Left lung (tissue), 10 donors: ENCODE measurements around the gene SEPTIN2. TPM values are rescaled to one million over a fixed set of nuclear protein-coding genes. Genes with fewer than 3 reads are reported as not detected.
"Not testable (repeated sequence)": the region's sequence is repeated elsewhere in the genome, so short reads cannot be mapped to it uniquely, and the experiment has no call there.

Source experiments
- ATAC-seq: fragments of 200-7000 bp; cut with Tn5 transposase; one replicate; pipeline ENCODE4 v1.9.1; 2020; ENCODE audit warnings: moderate library complexity
- DNase-seq, 4 donors: peaks; one replicate each; pipeline ENCODE4 v3.0.0-alpha.2; 2013 to 2020
- H3K27ac ChIP-seq, 2 donors: fragments of 200-600 bp; sonication (generic) in 1 of 2; one replicate each; pipeline versions ENCODE4 v1.5.0 to v1.8.0; 2020 to 2021
- H3K27me3 ChIP-seq, 2 donors: fragments of 200-600 bp; sonication (generic) in 1 of 2; one replicate each; pipeline versions ENCODE4 v1.5.0 to v1.8.0; 2020 to 2021
- H3K36me3 ChIP-seq, 2 donors: fragments of 200-600 bp; sonication (generic) in 1 of 2; one replicate each; pipeline versions ENCODE4 v1.5.0 to v1.8.0; 2020 to 2021
- H3K4me1 ChIP-seq, 2 donors: fragments of 200-600 bp; one replicate each; pipeline ENCODE4 v1.8.0; 2021
- H3K4me3 ChIP-seq, 2 donors: fragments of 200-600 bp; sonication (generic) in 1 of 2; one replicate each; pipeline versions ENCODE4 v1.5.0 to v1.8.0; 2020 to 2021; ENCODE audit warnings: mild to moderate bottlenecking in 1 of 2
- H3K9me3 ChIP-seq, 2 donors: fragments of 200-600 bp; sonication (generic) in 1 of 2; one replicate each; pipeline versions ENCODE4 v1.5.0 to v1.8.0; 2020 to 2021
- CTCF ChIP-seq, 2 donors: fragments of 200-600 bp; sonication (generic) in 1 of 2; IDR thresholded peaks; one replicate each; pipeline versions ENCODE4 v1.5.0 to v1.8.0; 2021; ENCODE audit warnings: antibody characterized with exemption in 2 of 2
- intact Hi-C, 2 donors: fragments of 100-400 bp; cut with DNase I; formaldehyde crosslinking; loops; one replicate each; pipeline versions ENCODE4 v1.11.2 to v1.14.2; 2022
- polyA plus RNA-seq, 6 donors: library from polyadenylated mRNA; unstranded; fragments of 120-200 nt; gene quantifications; one replicate each; pipeline ENCODE4 v1.2.1, GENCODE V29; 2013; ENCODE audit not compliant: insufficient read length in 6 of 6
- total RNA-seq, 2 donors: library from RNA; stranded (reverse); fragmentation: NEBNext Ultra II Directional; extraction: Animal tissue kit (Norgen Biotek cat#: 25700); gene quantifications; one replicate each; pipeline ENCODE4 v1.2.1, GENCODE V29; 2021
- donor health status: DM: no; HTN: yes; CAD: no.
- donor health status: DM: no; HTN: no; CAD: no.

The SEPTIN2 gene
- total and polyA plus RNA-seq, 8 donors = 320 to 593 (median 541) TPM

GRCh38 chr2:241291977-241292376 is 23.7 kb upstream of the SEPTIN2 start:
- Histone ChIP-seq H3K27ac (no peak overlapping the region), H3K9me3 (no peaks in the 10 kb centered on the region), H3K4me1 (peaks cover 0 to 5% of the 10 kb centered on the region in 2 donors), H3K27me3 (no peaks in the 10 kb centered on the region), H3K4me3 (no peak overlapping the region), H3K36me3 (no peaks in the 10 kb centered on the region)
- intact Hi-C loops = no loop called here
- DNase-seq (no peak), ATAC-seq (no peak)
- TF ChIP-seq CTCF (IDR thresholded peaks at IDR 0.05) = no peak

- intact Hi-C loops, H3K9me3 ChIP-seq, H3K27me3 ChIP-seq, H3K27ac ChIP-seq, DNase-seq, H3K4me1 ChIP-seq, H3K4me3 ChIP-seq, H3K36me3 ChIP-seq: not testable (repeated sequence)
- ATAC-seq = peak; percentile 32
Observed at GRCh38 chr2:241293378-241293797, 22.3 kb upstream of the SEPTIN2 start.

- ATAC-seq (no peak), DNase-seq (no peak)
- intact Hi-C loops = no loop called here
- Histone ChIP-seq H3K9me3 (no peaks in the 10 kb centered on the region), H3K27ac (no peak overlapping the region), H3K4me1 (no peaks in the 10 kb centered on the region), H3K36me3 (no peaks in the 10 kb centered on the region), H3K4me3 (no peak overlapping the region), H3K27me3 (no peaks in the 10 kb centered on the region)
- TF ChIP-seq CTCF (IDR thresholded peaks at IDR 0.05) = no peak
Observed at GRCh38 chr2:241295326-241296095, 20.2 kb upstream of the SEPTIN2 start.

GRCh38 chr2:241296767-241297166 is 19.0 kb upstream of the SEPTIN2 start:
- intact Hi-C loops = no loop called here
- ATAC-seq (no peak), DNase-seq (no peak)
- Histone ChIP-seq H3K4me1 (peaks cover 0 to 5% of the 10 kb centered on the region in 2 donors), H3K9me3 (no peaks in the 10 kb centered on the region), H3K36me3 (no peaks in the 10 kb centered on the region), H3K27ac (no peak overlapping the region), H3K4me3 (no peak overlapping the region), H3K27me3 (no peaks in the 10 kb centered on the region)
- TF ChIP-seq CTCF (IDR thresholded peaks at IDR 0.05) = no peak

- H3K27me3 ChIP-seq = no peaks in the 10 kb centered on the region
- H3K4me1 ChIP-seq = peaks cover 8 to 20% of the 10 kb centered on the region in 2 donors
- no peaks in the 10 kb centered on the region for H3K36me3 ChIP-seq
- H3K9me3 ChIP-seq = no peaks in the 10 kb centered on the region
- ATAC-seq (no peak), DNase-seq (no peak)
- H3K4me3 ChIP-seq = no peak overlapping the region
- intact Hi-C loops = no loop called here
- TF ChIP-seq CTCF (IDR thresholded peaks at IDR 0.05) = no peak
- no peak overlapping the region for H3K27ac ChIP-seq
Observed at GRCh38 chr2:241298673-241299072, 17.1 kb upstream of the SEPTIN2 start.

GRCh38 chr2:241300000-241300399 is 15.7 kb upstream of the SEPTIN2 start:
- no peaks in the 10 kb centered on the region for H3K36me3 ChIP-seq
- TF ChIP-seq CTCF (IDR thresholded peaks at IDR 0.05) = no peak
- H3K27me3 ChIP-seq = no peaks in the 10 kb centered on the region
- peaks cover 11 to 20% of the 10 kb centered on the region in 2 donors for H3K4me1 ChIP-seq
- DNase-seq = no peak
- intact Hi-C loops = no loop called here
- H3K27ac ChIP-seq = no peak overlapping the region
- ATAC-seq = no peak
- H3K9me3 ChIP-seq = no peaks in the 10 kb centered on the region
- H3K4me3 ChIP-seq = no peak overlapping the region
